ENCODE data around the gene ITGB3BP.

GRCh38 chr1:63506782-63507181, 16.2 kb downstream of the ITGB3BP start:
- TF ChIP-seq KDM1A (IDR thresholded peaks at IDR 0.05; ENCODE audit: low read depth) (no peak), RFX5 (IDR thresholded peaks at IDR 0.05) (no peak), JUN (IDR thresholded peaks at IDR 0.05) (no peak), CTCF (IDR thresholded peaks at IDR 0.05) (no peak), MYC (IDR thresholded peaks at IDR 0.05; ENCODE audit: borderline replicate concordance, low read length) (no peak), CBX2 (IDR thresholded peaks at IDR 0.05; ENCODE audit: borderline replicate concordance, low read depth) (no peak), NR3C1 (IDR thresholded peaks at IDR 0.05) (no peak), CEBPB (IDR thresholded peaks at IDR 0.05) (no peak), MAX (IDR thresholded peaks at IDR 0.05) (no peak), CHD4 (IDR thresholded peaks at IDR 0.05; ENCODE audit: borderline replicate concordance) (no peak), CBX8 (IDR thresholded peaks at IDR 0.05) (no peak)
